ENCODE results near the gene ACTN3.

DNA sequence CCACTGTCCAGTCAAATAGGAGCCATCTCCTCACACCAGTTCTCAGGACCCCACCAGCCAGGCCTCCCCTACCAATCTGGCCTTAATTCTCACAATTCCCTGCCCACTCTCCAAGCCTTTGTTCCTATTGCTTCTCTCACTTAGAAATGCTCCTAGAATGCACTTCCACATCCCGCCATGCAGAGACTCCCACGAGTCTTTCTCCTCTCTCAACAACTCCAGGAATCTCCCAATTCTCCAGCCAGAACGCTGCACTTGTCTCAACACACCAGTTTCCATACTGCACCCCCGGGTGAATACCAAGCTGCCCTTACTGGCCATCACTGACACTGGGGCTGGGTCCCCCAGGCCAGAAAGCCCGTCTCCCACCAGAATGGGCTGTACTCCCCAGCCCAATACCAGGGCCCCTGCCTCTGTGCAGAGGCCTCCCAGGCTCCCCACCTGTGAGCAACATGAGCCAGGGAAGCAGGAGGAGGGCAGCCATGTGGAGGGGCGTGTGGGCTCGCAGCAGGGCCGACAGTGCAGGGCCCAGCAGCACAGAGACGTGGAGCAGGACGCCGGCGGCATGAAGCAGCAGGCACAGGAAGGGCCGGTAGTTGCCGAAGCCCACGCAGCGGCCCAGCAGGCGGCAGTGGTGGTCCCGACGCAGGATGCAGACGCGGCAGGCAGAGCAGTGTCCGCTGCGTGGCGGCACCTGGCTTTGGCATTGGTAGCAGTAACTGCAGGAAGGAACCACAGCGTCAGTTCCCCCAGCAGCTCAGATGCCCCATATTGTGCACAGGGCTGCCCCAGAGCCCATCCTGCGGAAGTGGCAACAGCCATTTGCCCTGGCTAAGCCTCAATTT lies 3.2 kb upstream of the ACTN3 start:
- TF ChIP-seq TAF1 (IDR thresholded peaks at IDR 0.05; ENCODE audit: borderline replicate concordance, insufficient read depth, low read length) (no peak), POLR2AphosphoS5 (IDR thresholded peaks at IDR 0.05; ENCODE audit: low read depth, low read length) (peak; percentile 23; the same call in 1 of the 2 replicates)

Measured in PFSK-1 (cell line).